ENCODE data around the gene CELF2. TPM values are rescaled to one million over a fixed set of nuclear protein-coding genes. Genes with fewer than 3 reads are reported as not detected.

Gene CELF2
- total RNA-seq, 2 donors from 2014 or later, result 30.2 to 34.4 TPM

GRCh38 chr10:11036424-11037011, 18.8 kb downstream of the CELF2 start:
- peak; percentile 74 for DNase-seq
- H3K27me3 ChIP-seq, result no peaks in the 10 kb centered on the region
- peaks cover 7% of the 10 kb centered on the region for H3K4me1 ChIP-seq
- H3K27ac ChIP-seq, result no peak overlapping the region
- no peaks in the 10 kb centered on the region for H3K36me3 ChIP-seq
- H3K9me3 ChIP-seq, result no peaks in the 10 kb centered on the region
- intact Hi-C loops (cut with DNase I), result no loop called here
- H3K9ac ChIP-seq (ENCODE audit: low read depth in 2 of 2, low read length in 2 of 2), result no peak overlapping the region
- TF ChIP-seq, protein P1, sequence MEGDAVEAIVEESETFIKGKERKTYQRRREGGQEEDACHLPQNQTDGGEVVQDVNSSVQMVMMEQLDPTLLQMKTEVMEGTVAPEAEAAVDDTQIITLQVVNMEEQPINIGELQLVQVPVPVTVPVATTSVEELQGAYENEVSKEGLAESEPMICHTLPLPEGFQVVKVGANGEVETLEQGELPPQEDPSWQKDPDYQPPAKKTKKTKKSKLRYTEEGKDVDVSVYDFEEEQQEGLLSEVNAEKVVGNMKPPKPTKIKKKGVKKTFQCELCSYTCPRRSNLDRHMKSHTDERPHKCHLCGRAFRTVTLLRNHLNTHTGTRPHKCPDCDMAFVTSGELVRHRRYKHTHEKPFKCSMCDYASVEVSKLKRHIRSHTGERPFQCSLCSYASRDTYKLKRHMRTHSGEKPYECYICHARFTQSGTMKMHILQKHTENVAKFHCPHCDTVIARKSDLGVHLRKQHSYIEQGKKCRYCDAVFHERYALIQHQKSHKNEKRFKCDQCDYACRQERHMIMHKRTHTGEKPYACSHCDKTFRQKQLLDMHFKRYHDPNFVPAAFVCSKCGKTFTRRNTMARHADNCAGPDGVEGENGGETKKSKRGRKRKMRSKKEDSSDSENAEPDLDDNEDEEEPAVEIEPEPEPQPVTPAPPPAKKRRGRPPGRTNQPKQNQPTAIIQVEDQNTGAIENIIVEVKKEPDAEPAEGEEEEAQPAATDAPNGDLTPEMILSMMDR (IDR thresholded peaks at IDR 0.05), result peak; percentile 64
- no peak overlapping the region for H3K4me3 ChIP-seq

DNA sequence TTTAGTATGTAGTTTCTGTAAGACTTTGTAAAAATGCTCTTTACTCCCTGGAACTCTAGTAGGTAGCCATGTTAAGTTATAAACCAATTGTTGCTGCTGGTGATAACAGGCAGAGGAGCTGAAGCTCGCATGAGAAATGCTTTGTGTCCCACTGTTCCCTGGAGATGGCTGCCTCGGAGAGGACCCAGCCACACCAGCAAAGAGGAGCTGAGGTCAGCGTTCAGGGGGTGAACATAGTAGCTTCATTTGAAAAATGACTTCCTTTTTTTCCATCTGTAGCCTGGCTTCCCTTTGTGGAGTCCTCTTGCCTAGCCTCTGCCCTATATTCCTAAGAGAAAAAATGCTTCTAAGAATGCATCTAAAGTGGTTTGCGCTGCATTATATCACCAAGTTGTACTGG, 20.3 kb downstream of the CELF2 start:
- TF ChIP-seq, protein P1 (IDR thresholded peaks at IDR 0.05), result no peak
- H3K9me3 ChIP-seq, result no peaks in the 10 kb centered on the region

DNA sequence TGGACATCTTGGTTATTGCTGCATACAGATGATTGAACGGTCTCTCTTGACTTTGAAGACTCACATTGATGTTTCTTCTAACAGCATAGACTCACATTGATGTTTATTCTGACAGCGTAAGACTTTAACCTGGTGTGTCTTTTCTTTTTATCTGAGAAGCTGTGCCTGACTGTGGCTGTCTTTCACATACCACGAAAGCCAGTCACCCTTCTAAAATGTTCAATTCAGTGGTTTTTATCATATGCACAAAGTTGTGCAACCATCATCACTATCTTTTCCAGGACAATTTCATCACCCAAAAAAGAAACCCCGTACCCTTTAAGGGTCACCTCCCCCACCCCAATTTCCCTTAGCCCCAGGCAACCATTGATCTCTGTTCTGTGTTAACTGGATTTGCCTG, 24.7 kb downstream of the CELF2 start:
- Histone ChIP-seq H3K4me3 (no peak overlapping the region), H3K9me3 (no peaks in the 10 kb centered on the region), H3K27ac (no peak overlapping the region), H3K4me1 (no peaks in the 10 kb centered on the region), H3K9ac (ENCODE audit: low read depth in 2 of 2, low read length in 2 of 2) (no peak overlapping the region), H3K27me3 (no peaks in the 10 kb centered on the region), H3K36me3 (no peaks in the 10 kb centered on the region)
- intact Hi-C loops (cut with DNase I), result no loop called here
- TF ChIP-seq, protein P1 (IDR thresholded peaks at IDR 0.05), result no peak
- DNase-seq, result no peak

More for the DNA sequence above, 20.3 kb downstream of the CELF2 start:
- intact Hi-C loops (cut with DNase I), result no loop called here
- H3K36me3 ChIP-seq, result no peaks in the 10 kb centered on the region
- H3K27ac ChIP-seq, result no peak overlapping the region
- H3K9ac ChIP-seq (ENCODE audit: low read depth in 2 of 2, low read length in 2 of 2), result no peak overlapping the region
- no peak for DNase-seq
- peaks cover 7% of the 10 kb centered on the region for H3K4me1 ChIP-seq
- no peaks in the 10 kb centered on the region for H3K27me3 ChIP-seq
- no peak overlapping the region for H3K4me3 ChIP-seq

DNA sequence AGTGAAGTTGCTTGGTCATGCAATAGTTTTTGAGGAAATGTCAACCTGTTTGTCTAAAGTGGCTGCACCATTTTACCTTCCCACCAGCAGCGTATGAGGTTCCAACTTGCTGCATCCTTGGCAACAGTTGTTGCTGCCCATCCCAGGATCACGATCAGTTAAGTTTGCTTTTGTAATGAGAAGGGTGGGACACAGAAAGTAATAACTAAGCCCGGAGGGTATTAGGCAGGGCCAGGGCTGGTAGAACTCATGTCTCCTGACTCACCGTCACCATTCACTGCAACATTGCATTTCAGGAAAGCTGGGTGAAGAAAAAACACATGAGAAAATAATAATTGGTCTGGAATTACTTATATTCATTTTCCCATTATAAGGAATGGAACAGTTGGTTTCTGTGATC, 25.4 kb downstream of the CELF2 start:
- Histone ChIP-seq H3K9ac (ENCODE audit: low read depth in 2 of 2, low read length in 2 of 2) (no peak overlapping the region), H3K4me3 (no peak overlapping the region), H3K36me3 (no peaks in the 10 kb centered on the region), H3K27ac (no peak overlapping the region), H3K4me1 (no peaks in the 10 kb centered on the region), H3K27me3 (no peaks in the 10 kb centered on the region), H3K9me3 (no peaks in the 10 kb centered on the region)
- no peak for DNase-seq
- TF ChIP-seq, protein P1 (IDR thresholded peaks at IDR 0.05), result no peak
- intact Hi-C loops (cut with DNase I), result no loop called here

- Histone ChIP-seq H3K36me3 (no peaks in the 10 kb centered on the region), H3K9me3 (no peaks in the 10 kb centered on the region), H3K27me3 (no peaks in the 10 kb centered on the region), H3K4me1 (no peaks in the 10 kb centered on the region), H3K27ac (no peak overlapping the region), H3K4me3 (no peak overlapping the region), H3K9ac (ENCODE audit: low read depth in 2 of 2, low read length in 2 of 2) (no peak overlapping the region)
- TF ChIP-seq, protein P1 (IDR thresholded peaks at IDR 0.05), result no peak
- intact Hi-C loops (cut with DNase I), result no loop called here
- no peak for DNase-seq
These were observed 25.9 kb downstream of the CELF2 start for GRCh38 chr10:11043446-11044127.

All from colonic mucosa (tissue), 4 donors.